Measurements from ENCODE around the gene ASAP3.

- TF ChIP-seq CTCF (IDR thresholded peaks at IDR 0.05; ENCODE audit: low read depth, low read length) (no peak), EZH2phosphoT487 (IDR thresholded peaks at IDR 0.05; ENCODE audit: low read depth) (no peak)
Observed at GRCh38 chr1:23446661-23447310, 37.2 kb downstream of the ASAP3 start.
